H9 (cell line): ENCODE measurements around the gene ABCC12. TPM values are rescaled to one million over a fixed set of nuclear protein-coding genes. Genes with fewer than 3 reads are reported as not detected.

Source experiments
- DNase-seq: peaks from one replicate; pipeline ENCODE4 v3.0.0-alpha.2; 2017
- H2AFZ ChIP-seq: one replicate; pipeline ENCODE4 v1.6.1; 2013; ENCODE audit warnings: mild to moderate bottlenecking, low read length, control low read depth, moderate library complexity
- H2AK5ac ChIP-seq: 2 replicates; pipeline ENCODE4 v1.6.1; 2013; ENCODE audit warnings: low read length, control low read depth, mixed read lengths; ENCODE audit not compliant: insufficient read length
- H2BK120ac ChIP-seq: one replicate; pipeline ENCODE4 v1.6.1; 2013; ENCODE audit warnings: low read depth, mild to moderate bottlenecking, low read length, control low read depth, inconsistent platforms; ENCODE audit not compliant: poor library complexity, severe bottlenecking
- H2BK12ac ChIP-seq: 2 replicates; pipeline ENCODE4 v1.6.1; 2013; ENCODE audit warnings: low read length, control low read depth, mixed read lengths, low read depth; ENCODE audit not compliant: insufficient read length
- H2BK15ac ChIP-seq: 2 replicates; pipeline ENCODE4 v1.6.1; 2013; ENCODE audit warnings: low read depth, low read length, control low read depth
- H2BK20ac ChIP-seq: one replicate; pipeline ENCODE4 v1.6.1; 2013; ENCODE audit warnings: low read depth, mild to moderate bottlenecking, low read length, control low read depth, inconsistent platforms; ENCODE audit not compliant: poor library complexity, severe bottlenecking
- H2BK5ac ChIP-seq: 2 replicates; pipeline ENCODE4 v1.6.1; 2013; ENCODE audit warnings: low read length, control low read depth, mixed read lengths; ENCODE audit not compliant: insufficient read length
- H3K14ac ChIP-seq: 2 replicates; pipeline ENCODE4 v1.6.1; 2013; ENCODE audit warnings: low read length, control low read depth; ENCODE audit not compliant: insufficient read depth
- H3K18ac ChIP-seq: 2 replicates; pipeline ENCODE4 v1.6.1; 2013; ENCODE audit warnings: low read depth, mild to moderate bottlenecking, mixed read lengths, low read length, control low read depth; ENCODE audit not compliant: insufficient read length
- H3K23ac ChIP-seq: 2 replicates; pipeline ENCODE4 v1.6.1; 2013; ENCODE audit warnings: low read length, control low read depth, mixed read lengths, low read depth; ENCODE audit not compliant: insufficient read length
- H3K23me2 ChIP-seq: 2 replicates; pipeline ENCODE4 v1.6.1; 2013; ENCODE audit warnings: low read depth, mild to moderate bottlenecking, mixed read lengths, low read length, control low read depth; ENCODE audit not compliant: insufficient read length, poor library complexity, severe bottlenecking
- H3K27ac ChIP-seq: 2 replicates; pipeline ENCODE4 v1.5.1; 2013; ENCODE audit warnings: low read length, control low read depth, mixed read lengths, low read depth; ENCODE audit not compliant: insufficient read length
- H3K27me3 ChIP-seq: 2 replicates; pipeline ENCODE4 v1.6.1; 2013; ENCODE audit warnings: low read length, control low read depth, inconsistent platforms; ENCODE audit not compliant: insufficient read depth
- H3K4ac ChIP-seq: 2 replicates; pipeline ENCODE4 v1.6.1; 2013; ENCODE audit warnings: low read depth, mild to moderate bottlenecking, control low read depth, inconsistent platforms, low read length, moderate library complexity
- H3K4me1 ChIP-seq: 2 replicates; pipeline ENCODE4 v1.6.1; 2013; ENCODE audit warnings: low read length, control low read depth, inconsistent platforms; ENCODE audit not compliant: insufficient read depth
- H3K4me2 ChIP-seq: 2 replicates; pipeline ENCODE4 v1.6.1; 2013; ENCODE audit warnings: low read length, control low read depth, mixed read lengths; ENCODE audit not compliant: insufficient read length, insufficient read depth
- H3K56ac ChIP-seq: 2 replicates; pipeline ENCODE4 v1.6.1; 2013; ENCODE audit warnings: low read depth, mild to moderate bottlenecking, mixed read lengths, low read length, control low read depth; ENCODE audit not compliant: insufficient read length
- H3K79me1 ChIP-seq: 2 replicates; pipeline ENCODE4 v1.6.1; 2013; ENCODE audit warnings: low read depth, mild to moderate bottlenecking, moderate library complexity, low read length, control low read depth, inconsistent platforms; ENCODE audit not compliant: insufficient read depth, poor library complexity, severe bottlenecking
- H3K79me2 ChIP-seq: 2 replicates; pipeline ENCODE4 v1.6.1; 2013; ENCODE audit warnings: low read length, control low read depth, inconsistent platforms; ENCODE audit not compliant: insufficient read depth
- H3K9ac ChIP-seq: 2 replicates; pipeline ENCODE4 v1.6.1; 2013; ENCODE audit warnings: low read length, control low read depth, mixed read lengths; ENCODE audit not compliant: insufficient read length; ENCODE audit errors: extremely low read depth
- H3K9me3 ChIP-seq: one replicate; pipeline ENCODE4 v1.6.1; 2013; ENCODE audit warnings: low read depth, low read length, inconsistent platforms; ENCODE audit not compliant: control insufficient read depth
- H3T11ph ChIP-seq: one replicate; pipeline ENCODE4 v1.6.1; 2013; ENCODE audit warnings: mild to moderate bottlenecking, low read length, control low read depth, inconsistent platforms
- H4K20me1 ChIP-seq: one replicate; pipeline ENCODE4 v1.6.1; 2013; ENCODE audit not compliant: control insufficient read depth, insufficient read length, insufficient read depth
- H4K5ac ChIP-seq: 2 replicates; pipeline ENCODE4 v1.6.1; 2013; ENCODE audit warnings: low read depth, mild to moderate bottlenecking, mixed read lengths, low read length, control low read depth; ENCODE audit not compliant: insufficient read length
- H4K8ac ChIP-seq: replicated peaks from 2 replicates; pipeline ENCODE4 v1.6.1; 2013; ENCODE audit warnings: low read length, control low read depth, mixed read lengths, low read depth; ENCODE audit not compliant: insufficient read length
- H4K91ac ChIP-seq: 2 replicates; pipeline ENCODE4 v1.6.1; 2013; ENCODE audit warnings: low read depth, mild to moderate bottlenecking, moderate library complexity, mixed read lengths, low read length, control low read depth; ENCODE audit not compliant: insufficient read length
- H3K27ac Mint-ChIP-seq, 3 experiments: 2 replicates in 2 of 3; 3 replicates in 1 of 3; pipeline ENCODE4 v1.8.0; 2020 to 2021; ENCODE audit warnings: mixed read lengths in 3 of 3, mild to moderate bottlenecking in 1 of 3, moderate library complexity in 1 of 3
- H3K27me3 Mint-ChIP-seq: 2 replicates; pipeline ENCODE4 v1.8.0; 2021; ENCODE audit warnings: low read depth, mild to moderate bottlenecking, moderate library complexity, mixed read lengths
- H3K36me3 Mint-ChIP-seq, 3 experiments: 2 replicates in 2 of 3; 3 replicates in 1 of 3; pipeline ENCODE4 v1.8.0; 2020 to 2021; ENCODE audit warnings: low read depth in 3 of 3, mixed read lengths in 3 of 3; ENCODE audit not compliant: insufficient read depth in 1 of 3
- H3K4me1 Mint-ChIP-seq, 2 experiments: 2 replicates each; pipeline ENCODE4 v1.8.0; 2020; ENCODE audit warnings: mixed read lengths in 2 of 2
- H3K4me3 Mint-ChIP-seq, 2 experiments: 2 replicates in 1 of 2; 3 replicates in 1 of 2; pipeline ENCODE4 v1.8.0; 2020 to 2021; ENCODE audit warnings: mild to moderate bottlenecking in 2 of 2, mixed read lengths in 2 of 2, moderate library complexity in 1 of 2
- H3K9me3 Mint-ChIP-seq, 2 experiments: 2 replicates in 1 of 2; 3 replicates in 1 of 2; pipeline ENCODE4 v1.8.0; 2020; ENCODE audit warnings: mild to moderate bottlenecking in 2 of 2, mixed read lengths in 2 of 2, moderate library complexity in 1 of 2
- WGBS: extraction: QIAGEN DNeasy Blood & Tissue Kit; methylation state at CpG from one replicate; pipeline ENCODE4 v1.1.7; 2013; ENCODE audit warnings: missing lambda C conversion rate, low lambda C conversion rate, mixed read lengths; ENCODE audit not compliant: insufficient read length; ENCODE audit errors: extremely low coverage; 5-methylcytosine and 5-hydroxymethylcytosine counted together
- total RNA-seq: library from RNA; stranded (reverse); gene quantifications from 2 replicates; pipeline ENCODE4 v1.2.1, GENCODE V29; 2021
- TF ChIP-seq, protein P1 (sequence below): fragments of 200-600 bp; sonication (generic); conservative IDR thresholded peaks from 3 replicates; pipeline ENCODE4 v1.8.0; 2021; ENCODE audit warnings: antibody characterized with exemption, mild to moderate bottlenecking

Gene ABCC12
- total RNA-seq, 1 experiment from 2014 or later, result 0.09 TPM

DNA sequence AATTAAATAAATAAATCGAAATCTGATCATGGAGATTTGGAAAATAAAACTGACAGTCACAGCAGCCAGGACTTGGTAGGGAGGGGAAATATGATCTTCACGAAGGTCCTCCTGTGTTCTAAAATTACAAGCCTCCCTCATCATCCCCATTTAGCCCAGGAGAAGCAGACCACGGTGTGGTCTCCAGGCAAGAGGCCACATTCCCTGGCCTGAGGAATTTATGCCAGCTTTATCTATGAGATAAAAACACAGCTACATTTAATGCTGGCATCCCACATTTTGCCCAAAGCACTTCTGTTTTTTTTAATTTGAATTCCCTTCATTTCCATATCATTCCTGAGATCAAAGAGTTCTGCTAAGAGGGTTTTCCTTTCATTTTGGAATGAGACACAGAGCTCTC is 43.2 kb downstream of the ABCC12 start:
- Histone ChIP-seq H3K23me2 (no peaks in the 10 kb centered on the region), H2BK12ac (no peak overlapping the region), H4K8ac (no peak overlapping the region), H3K79me2 (no peaks in the 10 kb centered on the region), H2AK5ac (no peak overlapping the region), H3T11ph (no peak overlapping the region), H2BK120ac (no peak overlapping the region), H3K4ac (no peak overlapping the region), H3K23ac (no peak overlapping the region), H3K14ac (no peak overlapping the region), H3K4me1 (no peaks in the 10 kb centered on the region), H3K18ac (no peak overlapping the region), H4K5ac (no peak overlapping the region), H4K91ac (no peak overlapping the region), H2AFZ (no peak overlapping the region), H3K27ac (no peak overlapping the region), H3K9ac (no peak overlapping the region), H3K79me1 (no peaks in the 10 kb centered on the region), H3K9me3 (no peaks in the 10 kb centered on the region), H2BK20ac (no peak overlapping the region), H3K4me2 (no peak overlapping the region), H3K27me3 (no peaks in the 10 kb centered on the region), H2BK5ac (no peak overlapping the region), H2BK15ac (no peak overlapping the region), H4K20me1 (no peaks in the 10 kb centered on the region), H3K56ac (no peak overlapping the region)
- H3K27ac Mint-ChIP-seq, result no peak overlapping the region
- peaks cover 7 to 12% of the 10 kb centered on the region in 2 experiments for H3K4me1 Mint-ChIP-seq
- WGBS, result no CpG with 5 or more reads among the region's 3 CpGs
- no peaks in the 10 kb centered on the region; a peak in 1 of 5 replicates for H3K9me3 Mint-ChIP-seq
- no peak for DNase-seq
- H3K36me3 Mint-ChIP-seq, result no peaks in the 10 kb centered on the region; a peak in 1 of 7 replicates
- no peak overlapping the region for H3K4me3 Mint-ChIP-seq
- TF ChIP-seq, protein P1, sequence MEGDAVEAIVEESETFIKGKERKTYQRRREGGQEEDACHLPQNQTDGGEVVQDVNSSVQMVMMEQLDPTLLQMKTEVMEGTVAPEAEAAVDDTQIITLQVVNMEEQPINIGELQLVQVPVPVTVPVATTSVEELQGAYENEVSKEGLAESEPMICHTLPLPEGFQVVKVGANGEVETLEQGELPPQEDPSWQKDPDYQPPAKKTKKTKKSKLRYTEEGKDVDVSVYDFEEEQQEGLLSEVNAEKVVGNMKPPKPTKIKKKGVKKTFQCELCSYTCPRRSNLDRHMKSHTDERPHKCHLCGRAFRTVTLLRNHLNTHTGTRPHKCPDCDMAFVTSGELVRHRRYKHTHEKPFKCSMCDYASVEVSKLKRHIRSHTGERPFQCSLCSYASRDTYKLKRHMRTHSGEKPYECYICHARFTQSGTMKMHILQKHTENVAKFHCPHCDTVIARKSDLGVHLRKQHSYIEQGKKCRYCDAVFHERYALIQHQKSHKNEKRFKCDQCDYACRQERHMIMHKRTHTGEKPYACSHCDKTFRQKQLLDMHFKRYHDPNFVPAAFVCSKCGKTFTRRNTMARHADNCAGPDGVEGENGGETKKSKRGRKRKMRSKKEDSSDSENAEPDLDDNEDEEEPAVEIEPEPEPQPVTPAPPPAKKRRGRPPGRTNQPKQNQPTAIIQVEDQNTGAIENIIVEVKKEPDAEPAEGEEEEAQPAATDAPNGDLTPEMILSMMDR, result no peak
- H3K27me3 Mint-ChIP-seq, result peaks cover 15% of the 10 kb centered on the region
